Kidney tubule cell (primary cell): ENCODE results near the gene ANKRD27.
A peak's percentile ranks its signal among the peaks of the same experiment; 100 is the strongest.
"Not testable (repeated sequence)": the region's sequence is repeated elsewhere in the genome, so short reads cannot be mapped to it uniquely, and the experiment has no call there.

ENCODE experiments used
- DNase-seq: peaks from one replicate; pipeline ENCODE4 v3.0.0-alpha.2; 2018; ENCODE audit warnings: low spot score

ANKRD27 gene

DNA sequence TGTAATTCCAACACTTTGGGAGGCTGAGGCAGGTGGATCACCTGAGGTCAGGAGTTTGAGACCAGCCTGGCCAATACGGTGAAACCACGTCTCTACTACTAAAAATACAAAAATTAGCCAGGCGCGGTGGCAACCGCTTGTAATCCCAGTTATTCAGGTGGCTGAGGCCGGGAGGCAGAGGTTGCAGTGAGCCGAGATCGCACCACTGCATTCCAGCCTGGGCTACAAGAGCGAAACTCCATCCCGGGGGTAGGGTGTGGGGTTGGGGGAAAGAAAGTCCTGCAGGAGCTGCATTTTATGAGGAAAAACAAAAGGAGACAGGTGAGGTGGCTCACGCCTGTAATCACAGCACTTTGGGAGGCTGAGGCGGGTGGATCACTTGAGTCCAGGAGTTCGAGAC, 22.6 kb downstream of the ANKRD27 start:
- not testable (repeated sequence) for DNase-seq

DNA sequence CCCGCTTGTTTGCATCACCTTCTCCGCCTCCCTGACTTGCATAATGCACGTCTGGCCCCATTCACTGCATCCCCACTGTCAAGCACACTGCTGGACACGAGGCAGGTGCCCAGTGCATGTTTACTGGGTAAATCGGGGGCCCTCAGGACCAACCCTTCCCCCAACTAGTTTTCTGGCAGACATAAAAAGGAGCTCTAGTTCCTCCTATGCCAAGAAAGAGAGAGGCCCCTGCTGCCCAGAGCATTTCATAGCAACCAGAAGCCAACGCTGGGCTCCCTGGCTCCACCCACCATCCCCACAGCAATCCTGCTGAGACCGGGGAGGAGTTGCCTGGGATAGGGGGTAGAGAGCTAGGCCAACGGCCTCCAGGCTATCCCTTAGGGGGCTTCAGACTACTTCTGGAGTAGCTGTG, 23.2 kb downstream of the ANKRD27 start:
- DNase-seq: no peak

DNA sequence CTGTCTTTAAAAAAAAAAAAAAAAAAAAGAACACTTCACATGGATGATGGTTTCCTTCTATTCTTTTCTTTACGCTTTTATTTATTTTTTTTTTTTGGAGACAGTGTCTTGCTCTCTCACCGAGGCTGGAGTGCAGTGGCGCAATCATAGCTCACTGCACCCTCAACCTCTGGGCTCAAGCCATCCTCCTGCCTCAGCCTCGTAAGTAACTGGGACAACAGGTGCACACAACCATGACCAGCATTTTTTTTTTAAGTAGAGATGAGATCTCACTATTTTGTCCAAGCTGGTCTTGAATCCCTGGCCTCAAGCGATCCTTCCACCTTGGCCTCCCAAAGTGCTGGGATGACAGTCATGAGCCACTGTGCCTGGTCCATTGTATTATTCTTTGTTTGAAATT, 24.3 kb downstream of the ANKRD27 start:
- DNase-seq: no peak

DNA sequence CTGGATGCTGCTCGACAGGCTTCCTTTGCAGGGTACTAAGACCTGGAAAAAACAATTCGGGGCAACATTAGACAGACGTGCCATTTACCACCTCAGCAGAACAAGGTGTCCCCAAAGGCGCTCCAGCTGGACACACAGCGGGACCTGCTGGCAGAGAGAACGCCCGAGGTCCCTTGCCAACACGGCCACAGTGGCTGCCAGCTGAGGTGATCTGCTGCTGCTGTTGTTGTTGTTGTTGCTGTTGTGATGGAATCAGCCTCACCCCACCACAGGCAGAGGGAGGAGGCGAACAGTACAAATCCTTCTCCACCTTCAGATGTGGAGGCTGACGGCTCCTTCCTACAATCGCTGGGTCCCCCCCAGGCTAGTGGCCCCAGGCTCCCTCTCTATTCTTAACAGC, 25.2 kb downstream of the ANKRD27 start:
- DNase-seq: no peak

DNA sequence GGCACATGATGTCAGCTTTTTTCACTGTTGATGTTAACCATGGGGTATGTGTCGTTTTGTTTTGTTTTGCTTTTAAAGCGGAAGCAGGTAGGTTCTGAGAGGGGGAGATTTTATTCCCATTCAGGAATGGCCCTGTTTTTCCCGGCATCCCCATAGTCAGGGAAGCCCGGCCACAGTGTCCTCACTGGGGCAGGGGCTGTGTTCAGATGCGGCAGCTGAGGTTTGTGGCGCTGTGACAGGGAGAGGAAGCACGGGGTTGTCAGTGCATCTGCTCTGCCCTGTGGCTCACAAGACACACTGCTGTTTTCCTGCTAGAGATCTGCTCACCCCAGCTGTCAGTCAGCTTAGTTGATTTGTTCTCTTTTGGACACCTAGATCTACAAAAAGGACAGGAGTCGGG, 27.6 kb downstream of the ANKRD27 start:
- DNase-seq: no peak

DNA sequence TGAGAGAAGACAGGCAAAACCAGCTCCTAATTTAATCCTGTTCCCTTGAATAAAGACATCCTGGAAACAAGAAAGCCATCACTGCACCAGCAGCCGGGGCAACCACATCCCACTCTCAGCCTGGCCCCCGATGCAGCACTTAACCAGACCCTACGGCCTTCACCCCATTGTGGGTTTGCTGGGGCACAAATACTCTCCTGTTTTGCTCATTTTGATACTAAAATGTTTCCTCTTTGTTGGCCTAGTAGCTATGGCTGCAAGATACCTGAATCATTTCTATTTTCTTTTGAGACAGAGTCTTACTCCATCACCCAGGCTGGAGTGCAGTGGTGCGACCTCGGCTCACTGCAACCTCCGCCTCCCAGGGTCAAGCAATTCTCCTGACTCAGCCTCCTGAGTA, 28.4 kb downstream of the ANKRD27 start:
- DNase-seq: no peak

DNA sequence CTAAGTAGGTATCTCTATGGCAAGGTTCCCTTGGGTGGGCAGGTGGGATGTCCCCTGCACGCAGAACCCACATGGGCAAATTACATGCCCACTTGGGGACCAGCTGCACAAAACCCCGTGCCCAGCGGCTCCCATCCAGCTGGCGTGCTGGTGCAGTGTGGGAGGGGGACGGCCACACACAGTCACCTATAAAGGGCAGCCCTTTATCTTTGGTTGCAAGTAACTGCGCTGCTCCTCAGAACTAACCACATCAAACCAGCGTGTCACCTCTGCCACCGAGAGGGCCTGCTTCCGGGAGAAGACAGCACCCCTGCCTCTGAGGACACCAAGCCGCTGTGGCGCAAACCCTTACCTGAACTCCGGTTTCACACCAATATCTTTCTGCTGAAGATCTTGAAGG, 32.2 kb downstream of the ANKRD27 start:
- no peak for DNase-seq

DNA sequence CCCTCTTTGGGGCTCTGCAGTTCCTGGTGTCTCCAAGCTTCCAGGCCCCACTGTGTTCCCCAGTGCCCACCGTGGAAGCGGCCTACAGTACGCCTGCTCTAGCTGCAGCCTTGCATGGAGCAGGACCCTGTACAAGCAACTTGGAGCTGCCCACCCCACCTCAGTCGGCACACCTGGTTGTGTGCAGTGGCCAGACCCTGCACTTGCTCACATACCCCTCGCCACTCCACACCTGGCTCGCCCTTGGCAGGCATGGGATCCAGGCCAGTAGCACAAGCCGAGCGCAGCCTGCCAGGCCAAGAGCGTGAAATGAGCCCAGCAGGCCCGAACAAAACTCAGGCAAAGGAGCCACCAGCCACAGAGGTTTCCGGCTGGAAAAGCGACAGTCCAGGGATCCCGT, 36.4 kb downstream of the ANKRD27 start:
- no peak for DNase-seq

DNA sequence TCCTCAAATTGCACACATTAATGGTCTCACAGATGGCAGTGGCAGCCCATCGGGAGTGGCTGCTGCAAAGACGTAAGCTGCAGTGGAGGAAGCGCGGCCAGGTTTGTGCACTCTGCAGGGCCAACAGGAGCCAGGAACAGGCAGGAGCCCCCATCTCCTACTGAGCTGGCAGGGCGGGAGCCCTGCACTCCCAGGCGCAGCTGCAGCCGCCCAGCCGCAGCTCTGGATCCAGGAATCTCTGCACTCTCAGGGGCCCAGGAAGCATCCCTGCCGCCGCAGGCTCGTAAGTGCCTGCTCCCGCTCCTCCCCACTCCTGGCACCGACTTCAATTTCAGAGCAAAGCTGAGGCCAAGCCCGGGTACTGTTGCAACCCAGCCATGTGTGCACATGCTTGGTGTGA, 37.5 kb downstream of the ANKRD27 start:
- no peak for DNase-seq

DNA sequence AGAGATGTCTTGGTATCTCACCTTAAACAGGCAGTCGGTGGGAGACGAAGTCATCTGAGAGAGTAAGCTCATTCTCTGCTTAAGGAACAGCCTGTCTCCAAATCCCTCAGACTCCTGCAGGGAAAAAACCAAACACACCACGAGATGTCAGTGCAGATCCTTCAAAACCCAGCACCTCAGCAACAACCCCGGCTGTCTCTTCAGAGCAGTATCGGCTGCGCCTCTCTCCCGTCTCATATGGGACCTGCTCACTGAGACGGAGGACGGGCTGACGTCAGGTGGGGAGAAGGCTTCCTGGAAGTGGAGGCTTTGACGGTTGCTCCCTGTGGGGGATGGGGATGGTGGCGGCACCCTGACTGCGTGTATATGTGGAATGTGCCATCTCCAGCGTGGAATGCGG, 43.6 kb downstream of the ANKRD27 start:
- DNase-seq: no peak

DNA sequence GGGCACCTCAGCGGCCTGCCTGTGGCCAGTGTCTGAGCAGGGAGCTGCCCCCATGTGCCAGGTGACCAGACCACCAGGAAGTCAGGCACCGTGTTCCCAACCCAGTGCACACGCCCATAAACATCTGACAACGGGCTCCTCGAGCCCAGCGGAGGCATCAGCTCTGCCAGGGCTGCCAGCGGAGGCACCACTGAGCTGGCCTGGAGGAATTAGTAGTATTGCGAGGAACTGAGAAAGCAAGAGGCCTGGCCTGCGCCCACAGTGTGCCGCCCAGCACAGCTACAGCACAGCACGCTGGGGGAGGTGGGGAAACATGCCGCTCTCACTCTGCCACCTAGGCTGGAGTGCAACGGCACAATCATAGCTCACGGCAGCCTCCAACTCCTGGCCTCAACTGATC, 44.6 kb downstream of the ANKRD27 start:
- DNase-seq: no peak

DNA sequence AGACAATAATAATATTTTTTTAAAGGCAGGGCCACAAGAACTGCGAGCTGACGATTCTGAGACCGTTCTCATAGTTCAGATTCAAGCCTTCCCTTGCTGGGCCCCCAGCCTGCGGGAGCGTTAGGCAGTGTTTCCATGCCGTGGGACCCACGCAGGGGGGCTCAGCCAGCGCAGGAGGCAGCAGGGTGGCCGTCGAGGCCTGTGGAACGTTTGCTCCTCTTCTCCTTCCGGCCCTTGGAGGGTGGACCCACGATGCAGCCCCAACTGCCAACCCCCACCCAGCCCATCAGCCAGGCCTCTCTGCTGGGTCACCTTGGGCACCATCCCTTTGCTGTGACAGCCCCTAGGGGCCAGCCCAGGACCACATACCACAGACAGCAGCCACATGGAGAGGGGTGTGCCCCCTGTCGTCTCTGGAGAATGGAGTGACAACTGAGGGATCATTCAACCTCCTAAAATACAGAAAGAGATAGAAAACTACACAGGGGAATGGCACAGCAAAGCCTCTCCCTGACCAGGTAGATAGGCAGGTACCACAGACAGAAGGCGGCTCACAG, 47.2 kb downstream of the ANKRD27 start:
- DNase-seq: no peak

DNA sequence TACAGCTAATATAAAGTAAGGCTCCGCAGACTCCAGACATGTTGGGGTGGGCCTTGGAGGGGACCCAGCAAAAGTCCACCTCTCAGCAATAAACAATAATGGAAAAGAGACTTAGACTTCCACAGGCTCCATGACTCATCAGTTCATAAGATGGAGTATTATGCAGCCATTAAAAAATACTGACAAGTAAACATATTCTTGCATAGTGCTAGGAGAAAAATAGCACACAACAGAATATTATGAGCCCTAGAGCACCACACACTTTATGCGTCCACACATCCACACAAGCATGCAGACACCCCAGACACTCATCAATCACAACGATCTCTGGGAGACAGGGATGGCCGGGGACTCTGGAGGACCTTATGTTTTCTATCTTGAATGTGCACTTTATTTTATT, 48.0 kb downstream of the ANKRD27 start:
- DNase-seq: no peak

DNA sequence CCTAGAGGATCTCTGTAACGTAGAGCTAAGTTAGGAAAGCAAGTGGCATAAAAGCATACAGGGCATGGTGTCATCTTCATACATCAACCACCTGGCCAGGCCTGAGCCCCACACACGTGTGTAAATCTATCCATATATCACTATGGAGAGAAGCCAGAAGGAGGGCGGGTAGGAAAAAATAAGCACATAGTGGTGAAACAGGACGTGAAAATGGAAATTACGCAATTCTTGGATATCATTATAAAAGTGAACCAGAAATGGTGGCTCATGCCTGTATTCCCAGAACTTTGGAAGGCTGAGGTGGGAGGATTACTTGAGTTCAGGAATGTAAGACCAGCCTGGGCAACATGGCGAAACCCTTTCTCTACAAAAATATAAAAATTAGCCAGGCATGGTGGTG, 50.6 kb downstream of the ANKRD27 start:
- no peak for DNase-seq

DNA sequence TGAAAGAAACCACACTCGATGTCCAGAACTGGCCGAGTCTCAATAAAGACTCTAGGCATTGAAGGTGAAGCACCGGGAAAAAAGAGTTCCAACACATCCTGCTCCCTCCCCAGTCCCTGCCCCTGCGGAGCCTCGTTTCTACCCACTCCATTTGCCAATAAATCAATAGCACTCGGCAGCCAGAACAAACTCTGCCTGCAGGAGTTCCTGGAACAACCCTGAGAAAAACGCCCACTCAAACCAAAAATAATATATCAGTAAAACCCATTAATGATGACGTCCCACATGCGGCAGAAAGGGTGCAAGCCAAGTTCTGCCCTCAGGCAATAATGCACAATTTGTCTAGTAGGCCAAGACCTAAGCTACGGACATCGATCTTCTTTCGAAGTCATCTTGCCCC, 53.0 kb downstream of the ANKRD27 start:
- DNase-seq: no peak

DNA sequence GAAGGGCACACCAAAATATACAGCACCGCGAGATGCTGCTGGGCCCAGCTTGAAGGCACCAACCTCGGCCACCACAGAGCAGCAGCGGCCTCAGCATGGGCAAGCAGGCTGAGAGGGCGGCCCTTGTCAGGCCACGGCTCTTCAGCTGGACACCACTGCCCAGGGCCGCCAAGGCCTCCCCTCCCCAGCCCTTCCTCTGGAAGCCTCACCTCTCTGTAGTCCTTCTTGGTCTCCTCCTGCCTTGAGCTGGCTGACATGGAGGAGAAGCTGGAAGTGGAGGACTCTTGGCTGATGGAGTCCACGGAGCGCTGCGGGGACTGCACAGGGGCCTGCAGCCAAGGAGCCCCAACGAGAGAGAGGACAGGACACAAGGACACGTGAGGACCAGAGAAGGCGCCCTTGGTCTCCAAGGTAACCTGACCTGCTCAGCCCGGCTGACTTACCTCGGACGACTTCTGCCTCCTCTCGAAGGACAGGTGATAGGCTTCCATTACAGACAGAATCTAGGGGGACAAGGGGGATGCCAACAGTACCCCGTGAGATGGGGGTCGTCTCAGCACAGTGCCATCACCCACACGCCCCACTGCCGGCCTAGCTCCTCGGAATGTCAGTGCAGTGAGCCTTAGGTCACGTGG, 55.8 kb downstream of the ANKRD27 start:
- DNase-seq: no peak

DNA sequence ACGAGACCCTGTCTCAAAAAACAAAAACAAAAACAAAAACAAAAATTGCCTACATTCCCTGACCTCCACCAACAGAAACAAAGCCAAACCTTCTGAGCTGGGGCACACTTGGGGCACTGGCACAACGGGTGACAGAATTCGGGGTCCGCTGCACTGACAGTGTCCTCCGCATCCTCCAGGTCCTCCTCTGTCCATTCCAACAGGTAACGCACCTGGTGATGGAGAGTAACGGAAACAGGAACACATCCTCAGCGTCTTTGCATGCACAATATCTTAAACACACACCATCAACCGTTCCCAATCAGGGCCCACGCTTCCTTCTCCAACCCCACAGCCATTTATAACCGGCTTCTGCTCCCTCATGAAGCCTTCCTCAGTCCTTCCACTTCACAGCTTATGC, 59.4 kb downstream of the ANKRD27 start:
- no peak for DNase-seq

DNA sequence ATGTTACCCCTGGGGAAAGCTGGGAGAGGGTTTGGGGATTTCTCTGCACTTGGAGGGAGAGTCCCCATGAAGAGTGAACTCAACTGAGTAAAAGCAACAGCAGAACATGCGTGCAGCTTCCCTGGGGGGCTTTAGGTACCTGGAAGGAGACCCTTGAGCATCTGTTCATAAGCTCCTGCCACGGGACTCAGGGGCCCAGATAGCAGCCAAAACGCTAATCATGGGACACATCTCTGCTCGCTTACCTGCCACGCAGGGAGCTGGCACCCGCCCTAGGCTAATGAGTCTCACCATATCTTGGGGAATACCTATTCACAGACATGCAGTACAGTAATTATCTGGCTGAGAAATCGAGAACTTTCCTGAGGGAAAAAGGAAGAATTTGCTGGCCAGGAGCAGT, 60.1 kb downstream of the ANKRD27 start:
- no peak for DNase-seq

DNA sequence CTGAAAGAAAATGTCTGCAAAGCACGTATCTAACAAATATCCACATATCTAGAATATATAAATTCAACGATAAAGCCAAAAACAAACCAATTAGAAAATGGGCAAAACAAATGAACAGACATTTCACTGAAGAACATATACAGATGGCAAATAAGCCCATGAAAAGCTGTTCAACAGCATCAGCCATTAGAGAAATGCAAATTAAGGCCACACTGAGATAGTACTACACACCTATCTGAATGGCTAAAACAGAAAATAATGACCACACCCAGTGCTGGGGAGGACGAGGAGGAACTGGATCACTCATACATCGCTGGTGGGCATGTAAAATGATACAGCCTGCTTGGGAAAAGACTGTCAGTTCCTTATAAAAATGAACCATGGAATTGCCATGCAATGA, 62.0 kb downstream of the ANKRD27 start:
- no peak for DNase-seq

DNA sequence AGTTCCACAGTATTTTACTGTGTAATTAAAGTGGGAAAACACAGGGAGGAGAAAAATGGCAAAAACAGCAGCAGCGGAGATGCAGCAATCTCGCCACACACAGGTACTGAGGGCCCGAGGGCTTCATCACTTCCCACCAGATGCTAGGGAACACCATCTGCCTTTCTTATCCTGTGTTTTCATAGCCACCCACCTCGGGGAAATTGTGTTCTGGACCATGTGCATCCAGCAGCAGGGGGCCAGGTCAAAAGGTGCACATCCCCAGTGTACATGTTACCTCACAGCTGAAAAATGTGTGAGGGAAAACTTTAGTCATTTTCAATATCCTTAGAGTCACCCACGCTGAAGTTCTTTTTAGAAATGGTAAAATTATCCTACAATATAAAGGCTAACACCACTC, 63.8 kb downstream of the ANKRD27 start:
- no peak for DNase-seq

DNA sequence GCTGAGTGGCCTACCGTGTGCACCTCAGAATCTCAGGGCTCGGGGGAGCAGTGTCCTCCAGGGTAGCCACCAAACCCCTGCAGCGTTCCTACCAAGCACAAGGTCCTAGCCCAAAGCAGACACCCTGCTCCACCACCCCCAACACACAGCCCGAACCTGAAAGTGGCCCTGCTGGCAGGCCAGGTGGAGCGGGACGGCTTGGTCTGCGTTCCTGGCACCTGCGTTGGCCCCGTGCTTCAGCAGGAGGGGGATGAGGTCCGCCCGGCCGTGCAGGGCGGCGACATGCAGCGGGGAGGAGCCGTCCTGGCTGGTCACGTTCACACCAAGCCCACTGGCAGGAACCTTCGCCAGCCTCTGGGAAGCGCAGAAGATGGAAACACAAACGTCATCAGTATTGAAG, 67.5 kb downstream of the ANKRD27 start:
- DNase-seq: no peak

DNA sequence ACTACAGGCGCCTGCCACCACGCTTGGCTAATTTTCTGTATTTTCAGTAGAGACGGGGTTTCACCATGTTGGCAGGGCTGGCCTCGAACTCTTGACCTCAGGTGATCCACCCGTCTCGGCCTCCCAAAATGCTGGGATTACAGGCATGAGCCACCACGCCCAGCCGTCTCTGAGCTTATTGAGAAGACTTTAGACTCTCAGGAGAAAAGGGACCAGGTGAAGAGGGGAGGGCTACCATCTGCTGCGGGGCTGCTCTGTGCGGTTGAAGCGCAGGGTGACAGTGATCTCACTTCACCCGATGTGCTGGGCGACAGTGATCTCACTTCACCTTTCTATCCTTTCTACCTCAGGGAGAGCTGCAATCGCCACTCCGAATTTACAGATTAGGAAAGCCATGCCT, 68.7 kb downstream of the ANKRD27 start:
- no peak for DNase-seq

DNA sequence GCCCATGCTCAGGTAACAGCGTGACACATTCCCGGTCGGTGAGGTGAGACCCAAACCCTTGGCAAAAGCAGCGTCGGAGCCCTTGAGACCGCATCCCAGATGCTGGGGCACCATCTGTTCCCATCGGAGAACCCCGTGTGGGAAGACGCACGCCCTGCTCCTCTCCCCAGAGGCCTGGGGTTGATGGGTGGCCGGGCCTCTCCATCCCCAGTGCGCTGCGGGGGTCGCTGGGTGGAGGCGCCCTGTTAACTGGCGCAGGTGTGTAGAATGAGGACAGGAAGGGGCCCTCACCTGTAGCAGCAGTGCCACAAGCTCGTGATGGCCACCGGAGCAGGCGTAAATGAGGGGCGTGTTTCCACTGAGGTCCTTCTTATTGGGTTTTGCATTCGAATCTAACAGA, 69.4 kb downstream of the ANKRD27 start:
- DNase-seq: no peak

DNA sequence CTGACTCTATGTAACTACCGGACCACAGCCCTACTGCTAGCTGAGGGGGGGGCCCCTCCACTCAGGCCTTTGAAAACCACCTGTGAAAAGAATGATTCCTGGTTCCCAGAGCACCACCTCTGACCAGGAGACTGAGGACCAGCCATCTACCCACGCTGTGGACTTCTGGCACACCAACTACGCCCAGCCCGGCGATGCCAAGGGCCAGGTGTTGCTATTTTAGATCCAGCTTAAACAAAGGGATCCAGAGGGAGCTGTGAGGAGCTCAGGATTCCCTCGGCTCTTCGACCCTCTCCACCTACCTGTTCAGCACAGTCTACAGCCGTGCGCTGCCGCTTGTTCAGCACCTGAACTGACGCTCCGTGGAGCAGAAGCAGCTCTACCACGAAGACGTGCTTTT, 71.0 kb downstream of the ANKRD27 start:
- DNase-seq: no peak

DNA sequence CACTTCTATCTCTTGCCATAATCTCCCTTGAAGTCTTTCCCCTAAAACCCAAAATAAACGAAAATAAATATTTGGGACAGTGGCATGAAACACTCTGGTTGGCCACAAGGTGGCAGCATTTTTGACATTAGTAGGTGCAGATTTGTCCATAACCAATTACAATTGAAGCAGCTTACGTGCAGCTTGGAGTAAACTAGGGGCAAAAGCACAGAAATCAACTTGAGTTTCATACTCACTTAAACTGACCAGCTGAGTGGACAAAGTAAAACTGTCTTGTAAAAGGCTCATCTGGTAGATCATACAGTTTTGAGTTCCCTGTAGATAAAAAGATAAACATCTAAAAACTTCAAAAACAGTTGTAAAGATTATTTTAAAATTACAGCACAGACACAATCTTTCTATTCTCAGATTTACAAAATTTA, 75.2 kb downstream of the ANKRD27 start:
- peak; percentile 60 for DNase-seq
